ENCODE results near the gene ZDHHC14. TPM values are rescaled to one million over a fixed set of nuclear protein-coding genes. Genes with fewer than 3 reads are reported as not detected.
"Not testable (repeated sequence)": the region's sequence is repeated elsewhere in the genome, so short reads cannot be mapped to it uniquely, and the experiment has no call there.

Gene ZDHHC14
- 10 to 100 TPM in 3 of 4 donors, 1 to 10 TPM in 1; 9.1 to 20.6 (median 12.5) TPM for total RNA-seq

GRCh38 chr6:157380779-157381561 is at the start of gene ZDHHC14:
Gene ZDHHC14, plus strand, starts transcription at chr6:157381190.
- Histone ChIP-seq H3K36me3 (no peaks in the 10 kb centered on the region), H3K4me1 (peaks cover 0 to 15% (median 2%) of the 10 kb centered on the region in 4 donors), H3K9me3 (no peaks in the 10 kb centered on the region), H3K27me3 (no peaks in the 10 kb centered on the region), H3K4me3 (peak within 1 kb of the TSS; percentile 90 to 97 (median 94)), H3K27ac (peak within 1 kb of the TSS; percentile 90 to 98 (median 94))
- peak; percentile 75 to 77 for TF ChIP-seq POLR2A (IDR thresholded peaks at IDR 0.05)
- no peak for TF ChIP-seq CTCF (IDR thresholded peaks at IDR 0.05)
- peak; percentile 87 to 96 (median 96) for DNase-seq

GRCh38 chr6:157332813-157333212 is 48.2 kb upstream of the ZDHHC14 start:
- no peaks in the 10 kb centered on the region for H3K9me3 ChIP-seq
- DNase-seq = peak in 1 of 3 donors; percentile 25
- H3K36me3 ChIP-seq = no peaks in the 10 kb centered on the region
- no peaks in the 10 kb centered on the region for H3K4me1 ChIP-seq
- no peak overlapping the region for H3K27ac ChIP-seq
- no peaks in the 10 kb centered on the region for H3K27me3 ChIP-seq
- no peak overlapping the region for H3K4me3 ChIP-seq
- TF ChIP-seq POLR2A (IDR thresholded peaks at IDR 0.05) (no peak), CTCF (IDR thresholded peaks at IDR 0.05) (no peak)

GRCh38 chr6:157333537-157333936 is 47.5 kb upstream of the ZDHHC14 start:
- DNase-seq = no peak

GRCh38 chr6:157333956-157334355 is 47.0 kb upstream of the ZDHHC14 start:
- no peak for DNase-seq
- TF ChIP-seq POLR2A (IDR thresholded peaks at IDR 0.05) (no peak), CTCF (IDR thresholded peaks at IDR 0.05) (no peak)
- no peak overlapping the region for H3K27ac ChIP-seq
- no peaks in the 10 kb centered on the region for H3K36me3 ChIP-seq
- no peak overlapping the region for H3K4me3 ChIP-seq
- no peaks in the 10 kb centered on the region for H3K27me3 ChIP-seq
- H3K9me3 ChIP-seq = no peaks in the 10 kb centered on the region
- H3K4me1 ChIP-seq = no peaks in the 10 kb centered on the region

More at GRCh38 chr6:157333537-157333936, 47.5 kb upstream of the ZDHHC14 start:
- no peak for TF ChIP-seq CTCF (IDR thresholded peaks at IDR 0.05)
- no peak for TF ChIP-seq POLR2A (IDR thresholded peaks at IDR 0.05)
- H3K9me3 ChIP-seq = no peaks in the 10 kb centered on the region
- H3K4me3 ChIP-seq = no peak overlapping the region
- H3K27me3 ChIP-seq = no peaks in the 10 kb centered on the region
- no peaks in the 10 kb centered on the region for H3K36me3 ChIP-seq
- no peaks in the 10 kb centered on the region for H3K4me1 ChIP-seq
- H3K27ac ChIP-seq = no peak overlapping the region

- no peak overlapping the region for H3K27ac ChIP-seq
- no peaks in the 10 kb centered on the region for H3K4me1 ChIP-seq
- H3K4me3 ChIP-seq = no peak overlapping the region
- no peak for TF ChIP-seq POLR2A (IDR thresholded peaks at IDR 0.05)
- no peak for TF ChIP-seq CTCF (IDR thresholded peaks at IDR 0.05)
- no peaks in the 10 kb centered on the region for H3K36me3 ChIP-seq
- no peaks in the 10 kb centered on the region for H3K27me3 ChIP-seq
- DNase-seq = no peak
- H3K9me3 ChIP-seq = no peaks in the 10 kb centered on the region
Measured at GRCh38 chr6:157335829-157336228, 45.2 kb upstream of the ZDHHC14 start.

- H3K4me1 ChIP-seq, H3K27me3 ChIP-seq, DNase-seq, H3K9me3 ChIP-seq, H3K4me3 ChIP-seq, H3K36me3 ChIP-seq, H3K27ac ChIP-seq: not testable (repeated sequence)
Measured at GRCh38 chr6:157337276-157337675, 43.7 kb upstream of the ZDHHC14 start.

Data from Peyer's patch (tissue), 4 donors.